ENCODE results near the gene FAM118B. TPM values are rescaled to one million over a fixed set of nuclear protein-coding genes. Genes with fewer than 3 reads are reported as not detected.

The FAM118B gene
- total and polyA plus RNA-seq, 9 donors = 7.3 to 18.9 (median 12.7) TPM

DNA sequence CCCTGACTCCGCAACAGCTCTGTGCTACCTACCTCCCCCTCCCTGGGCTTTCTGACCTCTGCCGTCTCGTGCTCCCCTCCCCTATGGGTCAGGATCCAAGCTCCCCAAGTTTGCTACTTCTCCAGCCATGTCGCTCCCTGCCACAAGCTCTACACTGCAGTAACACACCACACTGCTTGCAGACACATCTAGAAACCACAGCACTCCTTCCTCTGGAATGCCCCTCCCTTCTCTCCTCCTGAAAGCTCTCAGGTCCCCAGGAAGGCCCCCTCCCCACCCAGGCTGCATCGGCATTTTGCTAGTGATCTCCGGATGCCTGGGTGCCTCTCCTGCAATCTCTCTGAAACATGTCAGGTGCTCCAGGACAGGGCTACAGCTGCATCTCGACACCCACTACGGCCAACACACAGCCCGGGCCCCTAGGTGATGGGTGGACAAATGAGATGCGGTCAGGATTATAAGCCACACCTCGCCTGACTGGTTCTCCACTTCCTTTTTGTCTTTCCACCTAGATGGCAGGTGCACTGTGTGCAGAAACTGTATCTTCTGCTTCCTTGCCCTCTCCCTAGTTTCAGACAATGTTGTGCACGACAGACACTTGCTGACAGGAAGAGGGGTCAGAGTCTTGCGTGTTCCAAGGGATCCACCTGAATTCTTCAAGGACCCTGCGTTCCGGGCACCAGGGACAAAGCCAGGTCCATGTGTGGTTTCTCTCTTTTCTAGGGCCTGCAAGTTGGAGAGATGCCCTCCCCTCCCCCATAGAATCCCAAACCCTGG, 23.1 kb upstream of the FAM118B start:
- WGBS, 3 donors = 77 to 84% (median 80%) methylated on average over 15 of the region's 15 CpGs
- peaks cover 2% of the 10 kb centered on the region for H3K4me1 ChIP-seq (ENCODE audit: insufficient read depth)
- intact Hi-C loops (cut with DNase I) = no loop called here
- TF ChIP-seq POLR2A (IDR thresholded peaks at IDR 0.05) (no peak), EP300 (IDR thresholded peaks at IDR 0.05) (no peak)
- TF ChIP-seq, protein P1, sequence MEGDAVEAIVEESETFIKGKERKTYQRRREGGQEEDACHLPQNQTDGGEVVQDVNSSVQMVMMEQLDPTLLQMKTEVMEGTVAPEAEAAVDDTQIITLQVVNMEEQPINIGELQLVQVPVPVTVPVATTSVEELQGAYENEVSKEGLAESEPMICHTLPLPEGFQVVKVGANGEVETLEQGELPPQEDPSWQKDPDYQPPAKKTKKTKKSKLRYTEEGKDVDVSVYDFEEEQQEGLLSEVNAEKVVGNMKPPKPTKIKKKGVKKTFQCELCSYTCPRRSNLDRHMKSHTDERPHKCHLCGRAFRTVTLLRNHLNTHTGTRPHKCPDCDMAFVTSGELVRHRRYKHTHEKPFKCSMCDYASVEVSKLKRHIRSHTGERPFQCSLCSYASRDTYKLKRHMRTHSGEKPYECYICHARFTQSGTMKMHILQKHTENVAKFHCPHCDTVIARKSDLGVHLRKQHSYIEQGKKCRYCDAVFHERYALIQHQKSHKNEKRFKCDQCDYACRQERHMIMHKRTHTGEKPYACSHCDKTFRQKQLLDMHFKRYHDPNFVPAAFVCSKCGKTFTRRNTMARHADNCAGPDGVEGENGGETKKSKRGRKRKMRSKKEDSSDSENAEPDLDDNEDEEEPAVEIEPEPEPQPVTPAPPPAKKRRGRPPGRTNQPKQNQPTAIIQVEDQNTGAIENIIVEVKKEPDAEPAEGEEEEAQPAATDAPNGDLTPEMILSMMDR (IDR thresholded peaks at IDR 0.05) = no peak
- no peak overlapping the region for H3K27ac ChIP-seq
- H3K27me3 ChIP-seq = no peaks in the 10 kb centered on the region
- no peaks in the 10 kb centered on the region for H3K36me3 ChIP-seq
- H3K9me3 ChIP-seq = no peaks in the 10 kb centered on the region
- H3K4me3 ChIP-seq = no peak overlapping the region
- DNase-seq = no peak

DNA sequence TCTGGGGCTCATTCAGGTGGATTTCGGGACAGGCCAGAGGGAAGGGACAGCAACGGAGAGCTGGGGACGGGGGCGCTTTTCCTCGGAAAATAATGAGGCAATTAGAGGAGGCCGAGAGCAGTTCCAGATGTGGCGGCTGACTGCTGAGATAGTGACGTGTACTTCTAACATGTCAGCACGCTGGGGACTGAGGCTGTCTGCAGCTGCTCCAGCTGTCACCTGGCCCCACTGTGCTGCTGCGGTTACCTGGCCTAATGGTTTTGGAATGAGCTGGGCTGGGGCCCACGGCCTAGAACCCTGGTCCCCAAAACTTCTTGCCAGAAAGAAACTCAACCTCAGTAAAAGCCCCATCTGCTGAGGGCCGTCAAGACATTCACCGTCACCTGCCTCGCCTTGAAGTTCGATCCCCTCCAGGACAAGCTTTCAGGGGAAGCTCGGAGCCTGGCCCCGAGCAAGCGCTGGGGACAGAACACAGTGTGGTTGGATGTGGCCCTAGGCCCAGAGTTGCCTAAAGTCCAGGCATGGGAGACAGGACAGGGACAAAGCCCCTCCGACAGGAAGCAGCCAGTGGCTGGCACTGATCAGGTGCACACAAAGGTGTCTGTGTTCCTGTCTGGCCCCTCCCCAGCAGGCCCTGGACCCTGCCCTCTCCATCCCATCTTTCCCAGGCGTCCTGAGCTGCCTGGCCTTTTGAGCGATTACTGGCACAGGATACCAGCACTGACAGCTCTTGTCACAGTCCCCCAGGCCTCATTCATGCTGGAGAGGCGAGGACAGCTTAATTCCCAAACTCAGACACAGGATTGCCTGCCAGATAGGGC, 22.3 kb upstream of the FAM118B start:
- Histone ChIP-seq H3K27me3 (no peaks in the 10 kb centered on the region), H3K4me3 (no peak overlapping the region), H3K27ac (no peak overlapping the region), H3K4me1 (ENCODE audit: insufficient read depth) (peaks cover 2% of the 10 kb centered on the region), H3K9me3 (no peaks in the 10 kb centered on the region), H3K36me3 (no peaks in the 10 kb centered on the region)
- intact Hi-C loops (cut with DNase I) = no loop called here
- WGBS, 3 donors = 88 to 91% (median 89%) methylated on average over 22 of the region's 22 CpGs
- DNase-seq = no peak
- TF ChIP-seq POLR2A (IDR thresholded peaks at IDR 0.05) = no peak
- TF ChIP-seq, protein P1 (IDR thresholded peaks at IDR 0.05) = no peak
- TF ChIP-seq EP300 (IDR thresholded peaks at IDR 0.05) = no peak

DNA sequence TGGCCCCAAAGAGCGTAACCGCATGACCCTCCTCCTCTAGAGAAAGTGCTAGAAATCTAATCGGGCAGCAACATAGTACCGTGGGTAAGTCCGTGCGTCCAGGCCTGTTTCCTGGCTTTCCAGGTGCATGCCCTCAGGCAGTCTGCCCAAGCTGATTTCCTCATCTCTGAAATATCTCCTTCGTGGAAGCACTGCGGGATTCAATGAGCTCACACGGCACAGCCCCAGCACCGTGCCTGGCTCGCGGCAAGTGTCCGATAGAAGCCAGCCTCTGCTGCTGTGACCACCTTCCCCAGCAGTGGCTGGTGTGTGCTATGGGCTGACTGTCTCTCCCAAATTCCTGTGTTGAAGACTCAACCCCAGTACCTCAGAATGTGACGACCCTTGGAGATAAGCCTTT, 20.8 kb upstream of the FAM118B start:
- intact Hi-C loops (cut with DNase I) = loop anchor here in 2 of 4 donors (2.0 to 5.0 kb wide), 3 partner anchors 248 to 266 kb away; no protein-coding TSS in a partner anchor
- no peak for TF ChIP-seq EP300 (IDR thresholded peaks at IDR 0.05)
- TF ChIP-seq, protein P1 (IDR thresholded peaks at IDR 0.05) = no peak
- no peak for TF ChIP-seq POLR2A (IDR thresholded peaks at IDR 0.05)
- H3K9me3 ChIP-seq = no peaks in the 10 kb centered on the region
- H3K27me3 ChIP-seq = no peaks in the 10 kb centered on the region
- H3K27ac ChIP-seq = no peak overlapping the region
- DNase-seq = no peak
- peaks cover 2% of the 10 kb centered on the region for H3K4me1 ChIP-seq (ENCODE audit: insufficient read depth)
- 86 to 97% (median 93%) methylated on average over 14 of the region's 14 CpGs for WGBS, 3 donors
- H3K4me3 ChIP-seq = no peak overlapping the region
- no peaks in the 10 kb centered on the region for H3K36me3 ChIP-seq

DNA sequence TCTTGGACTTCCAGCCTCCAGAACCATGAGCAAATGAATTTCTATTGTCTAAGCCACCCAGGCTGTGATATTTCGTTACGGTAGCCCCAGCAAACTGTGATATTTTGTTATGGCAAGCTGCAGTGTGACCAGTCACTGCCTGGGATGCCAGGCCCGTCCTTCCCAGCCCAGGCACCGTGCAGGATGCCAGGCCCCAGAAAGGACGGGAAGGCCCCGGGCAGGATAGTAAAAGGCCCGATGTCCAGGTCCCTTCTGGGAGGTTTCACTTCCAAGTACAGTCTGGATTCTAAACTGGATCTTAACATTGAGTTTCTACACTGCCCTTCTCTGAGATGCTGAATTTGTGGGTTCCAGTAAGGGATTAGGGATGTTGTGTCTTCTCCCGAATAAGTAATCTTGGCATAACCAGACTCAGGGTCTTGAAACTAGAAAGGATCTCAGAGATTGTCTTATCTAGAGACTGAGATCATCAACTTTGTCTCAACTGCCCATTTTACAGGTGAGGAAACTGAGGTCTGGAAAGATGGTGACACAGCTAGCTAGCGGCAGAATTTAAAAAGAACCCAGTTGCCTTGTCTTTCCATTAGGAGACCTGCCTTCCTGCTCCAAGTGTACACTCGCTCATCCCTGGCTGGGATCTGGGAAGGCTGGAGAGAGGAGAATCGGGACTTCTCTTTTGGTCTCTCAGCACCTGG, 20.1 kb upstream of the FAM118B start:
- no peak overlapping the region for H3K27ac ChIP-seq
- no peak for DNase-seq
- TF ChIP-seq, protein P1 (IDR thresholded peaks at IDR 0.05) = no peak
- TF ChIP-seq EP300 (IDR thresholded peaks at IDR 0.05) (no peak), POLR2A (IDR thresholded peaks at IDR 0.05) (no peak)
- WGBS, 3 donors = 90 to 95% (median 94%) methylated on average over 11 of the region's 11 CpGs
- H3K27me3 ChIP-seq = no peaks in the 10 kb centered on the region
- H3K36me3 ChIP-seq = no peaks in the 10 kb centered on the region
- intact Hi-C loops (cut with DNase I) = loop anchor here in 3 of 4 donors (2.0 to 5.0 kb wide), 3 partner anchors 249 to 267 kb away; no protein-coding TSS in a partner anchor
- H3K4me1 ChIP-seq (ENCODE audit: insufficient read depth) = no peaks in the 10 kb centered on the region
- no peaks in the 10 kb centered on the region for H3K9me3 ChIP-seq
- H3K4me3 ChIP-seq = no peak overlapping the region
